Peyer's patch (tissue), 4 donors: ENCODE data around the gene RNF180. TPM values are rescaled to one million over a fixed set of nuclear protein-coding genes. Genes with fewer than 3 reads are reported as not detected.

Experiments used
- DNase-seq, 3 donors: peaks; one replicate each; pipeline ENCODE4 v3.0.0-alpha.2; 2017 to 2019
- H3K27ac ChIP-seq, 4 donors: fragments of 200-600 bp; sonication (generic); one replicate each; pipeline ENCODE4 v1.5.1; 2016 to 2019
- H3K27me3 ChIP-seq, 2 donors: fragments of 200-600 bp; sonication (generic); one replicate each; pipeline ENCODE4 v1.5.1; 2019
- H3K36me3 ChIP-seq, 3 donors: fragments of 200-600 bp; sonication (generic); one replicate each; pipeline ENCODE4 v1.5.1; 2016 to 2019
- H3K4me1 ChIP-seq, 4 donors: fragments of 200-600 bp; sonication (generic); one replicate each; pipeline ENCODE4 v1.5.1; 2016 to 2019
- H3K4me3 ChIP-seq, 4 donors: fragments of 200-600 bp; sonication (generic); 1 replicate in 3 of 4; 2 replicates in 1 of 4; pipeline ENCODE4 v1.5.1; 2016 to 2019; ENCODE audit warnings: mild to moderate bottlenecking in 1 of 4
- H3K9me3 ChIP-seq, 4 donors: fragments of 200-600 bp; sonication (generic); one replicate each; pipeline ENCODE4 v1.5.1; 2016 to 2019; ENCODE audit warnings: mild to moderate bottlenecking in 1 of 4
- CTCF ChIP-seq, 6 experiments: fragments of 450-650 bp in 4 of 6; fragments of 200-600 bp in 2 of 6; sonication (generic) in 1 of 6; IDR thresholded peaks; one replicate each; pipeline ENCODE4 v1.5.1; 2017 to 2019; ENCODE audit warnings: antibody characterized with exemption in 6 of 6, mild to moderate bottlenecking in 3 of 6, moderate library complexity in 1 of 6
- POLR2A ChIP-seq, 2 donors: fragments of 450-650 bp; IDR thresholded peaks; one replicate each; pipeline ENCODE4 v1.5.1; 2017; ENCODE audit warnings: antibody characterized with exemption in 2 of 2, mild to moderate bottlenecking in 2 of 2, moderate library complexity in 2 of 2
- total RNA-seq, 4 donors: library from RNA; depleted of rRNA; stranded (reverse); fragments of >200 nt; gene quantifications; one replicate each; pipeline ENCODE4 v1.1.0, GENCODE V29; 2016

Gene RNF180
- total RNA-seq, 4 donors from 2014 or later, result 3.2 to 9.1 (median 4.3) TPM

DNA sequence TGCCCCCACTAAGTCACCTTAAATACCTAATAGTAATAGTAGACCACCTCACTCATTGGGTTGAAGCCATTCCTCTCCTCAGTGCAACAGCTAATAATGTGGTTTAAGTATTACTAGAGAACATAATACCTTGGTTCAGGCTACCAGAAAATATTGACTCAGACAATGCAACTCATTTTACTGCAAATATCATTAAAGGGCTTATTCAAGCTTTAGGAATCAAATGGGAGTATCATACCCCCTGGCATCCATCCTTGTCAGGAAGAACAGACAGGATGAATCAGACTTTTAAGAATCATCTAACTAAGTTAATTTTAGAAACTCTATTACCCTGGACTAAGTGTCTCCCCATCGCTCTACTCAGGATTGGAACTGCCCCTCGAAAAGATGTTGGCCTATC is 6.8 kb upstream of the RNF180 start:
- no peak overlapping the region for H3K27ac ChIP-seq
- no peaks in the 10 kb centered on the region for H3K9me3 ChIP-seq
- H3K36me3 ChIP-seq, result no peaks in the 10 kb centered on the region
- no peaks in the 10 kb centered on the region for H3K27me3 ChIP-seq
- H3K4me1 ChIP-seq, result no peaks in the 10 kb centered on the region
- no peak for TF ChIP-seq POLR2A (IDR thresholded peaks at IDR 0.05)
- TF ChIP-seq CTCF (IDR thresholded peaks at IDR 0.05), result no peak
- DNase-seq, result no peak
- no peak overlapping the region for H3K4me3 ChIP-seq

DNA sequence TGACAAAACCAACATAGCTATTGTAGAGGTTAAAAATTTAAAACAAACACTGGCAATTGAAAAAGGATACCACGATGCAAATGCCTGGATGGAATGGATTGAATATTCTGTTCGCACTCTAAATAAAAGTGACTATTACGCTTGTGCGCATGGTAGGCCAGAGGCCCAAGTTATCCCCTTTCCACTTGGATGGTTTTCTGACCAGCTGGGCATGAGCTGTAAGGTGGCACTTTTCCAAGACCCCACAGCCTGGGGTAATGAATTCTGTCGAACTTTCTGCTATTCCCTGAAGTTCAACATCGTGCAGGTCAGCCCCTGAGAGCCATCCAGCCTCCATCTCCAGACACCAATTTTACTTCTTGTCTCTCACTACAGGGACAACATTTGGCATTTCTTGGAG is 5.4 kb upstream of the RNF180 start:
- no peak overlapping the region for H3K4me3 ChIP-seq
- peaks cover 0 to under 1% (median 0%) of the 10 kb centered on the region in 4 donors for H3K4me1 ChIP-seq
- no peaks in the 10 kb centered on the region for H3K9me3 ChIP-seq
- H3K27me3 ChIP-seq, result no peaks in the 10 kb centered on the region
- H3K36me3 ChIP-seq, result no peaks in the 10 kb centered on the region
- no peak for DNase-seq
- H3K27ac ChIP-seq, result no peak overlapping the region
- TF ChIP-seq POLR2A (IDR thresholded peaks at IDR 0.05) (no peak), CTCF (IDR thresholded peaks at IDR 0.05) (no peak)

DNA sequence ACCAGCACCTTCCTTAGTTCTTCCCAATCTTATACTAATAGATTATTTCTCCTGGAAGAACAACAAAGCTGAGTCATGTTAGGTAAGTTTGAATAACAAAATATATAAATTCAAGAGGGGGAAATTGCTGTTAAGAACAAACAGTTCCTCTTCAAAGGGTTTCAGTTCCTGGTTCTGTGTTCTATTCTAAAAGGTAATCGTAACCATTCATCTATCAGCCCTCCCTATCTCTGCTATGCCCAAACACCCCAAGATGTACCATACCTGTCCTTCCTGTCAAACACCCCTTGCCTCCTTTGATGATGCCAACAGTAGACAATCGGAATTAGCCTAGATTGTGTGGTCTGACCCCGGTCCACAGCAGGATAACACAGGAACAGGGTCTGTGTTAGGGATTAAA is 4.2 kb upstream of the RNF180 start:
- no peaks in the 10 kb centered on the region for H3K9me3 ChIP-seq
- no peak overlapping the region for H3K27ac ChIP-seq
- H3K4me1 ChIP-seq, result peaks cover 0 to 4% (median 0%) of the 10 kb centered on the region in 4 donors
- TF ChIP-seq POLR2A (IDR thresholded peaks at IDR 0.05) (no peak), CTCF (IDR thresholded peaks at IDR 0.05) (no peak)
- no peaks in the 10 kb centered on the region for H3K36me3 ChIP-seq
- H3K27me3 ChIP-seq, result no peaks in the 10 kb centered on the region
- no peak for DNase-seq
- no peak overlapping the region for H3K4me3 ChIP-seq

DNA sequence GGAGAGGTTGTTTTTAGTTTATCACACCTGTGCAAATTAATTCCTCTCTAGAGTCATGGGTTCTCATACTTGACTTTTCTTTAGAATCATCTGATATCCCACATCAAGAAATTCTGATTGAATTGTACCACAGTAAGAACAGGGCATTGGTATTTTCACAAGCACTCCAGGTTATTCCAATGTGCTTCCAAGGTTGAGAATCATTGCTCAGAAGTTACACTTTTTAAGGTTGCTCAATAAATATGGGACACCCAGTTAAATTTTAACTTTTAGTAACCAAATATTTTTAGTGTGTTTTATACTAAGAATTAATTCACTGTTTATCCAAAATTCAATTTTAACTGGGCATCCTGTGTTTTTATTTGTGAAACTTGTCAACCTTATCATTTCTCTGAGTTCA is 2.5 kb upstream of the RNF180 start:
- H3K27me3 ChIP-seq, result no peaks in the 10 kb centered on the region
- no peaks in the 10 kb centered on the region for H3K9me3 ChIP-seq

GRCh38 chr5:64163746-64164145 is 1.9 kb upstream of the RNF180 start:
- no peak for TF ChIP-seq POLR2A (IDR thresholded peaks at IDR 0.05)
- no peak for TF ChIP-seq CTCF (IDR thresholded peaks at IDR 0.05)
- Histone ChIP-seq H3K4me1 (peaks cover 0 to 4% (median 0%) of the 10 kb centered on the region in 4 donors), H3K27me3 (no peaks in the 10 kb centered on the region), H3K36me3 (no peaks in the 10 kb centered on the region), H3K27ac (no peak overlapping the region), H3K9me3 (no peaks in the 10 kb centered on the region), H3K4me3 (no peak overlapping the region)
- DNase-seq, result no peak

More for the DNA sequence above, 2.5 kb upstream of the RNF180 start:
- no peak overlapping the region for H3K4me3 ChIP-seq
- TF ChIP-seq CTCF (IDR thresholded peaks at IDR 0.05) (no peak), POLR2A (IDR thresholded peaks at IDR 0.05) (no peak)
- H3K4me1 ChIP-seq, result peaks cover 0 to 4% (median 0%) of the 10 kb centered on the region in 4 donors
- H3K36me3 ChIP-seq, result no peaks in the 10 kb centered on the region
- H3K27ac ChIP-seq, result no peak overlapping the region
- DNase-seq, result no peak

- H3K27ac ChIP-seq, result no peak overlapping the region
- H3K9me3 ChIP-seq, result no peaks in the 10 kb centered on the region
- no peak overlapping the region for H3K4me3 ChIP-seq
- peaks cover 0 to 4% (median 0%) of the 10 kb centered on the region in 4 donors for H3K4me1 ChIP-seq
- no peaks in the 10 kb centered on the region for H3K36me3 ChIP-seq
- TF ChIP-seq CTCF (IDR thresholded peaks at IDR 0.05) (no peak), POLR2A (IDR thresholded peaks at IDR 0.05) (no peak)
- no peak for DNase-seq
- no peaks in the 10 kb centered on the region for H3K27me3 ChIP-seq
Observed at GRCh38 chr5:64164166-64164565, 1.5 kb upstream of the RNF180 start.
